HAP-1 (cell line): Measurements from ENCODE around the gene RILP.
"Not testable (repeated sequence)": the region's sequence is repeated elsewhere in the genome, so short reads cannot be mapped to it uniquely, and the experiment has no call there.

ENCODE experiments used
- DNase-seq, 2 experiments: peaks; one replicate each; pipeline ENCODE4 v3.0.0-alpha.2; 2016 to 2020; ENCODE audit warnings: low spot score in 2 of 2
- H3K27me3 ChIP-seq: fragments of 250-450 bp; sonication (Bioruptor Pico); 2 replicates; pipeline ENCODE4 v1.5.1; 2020; ENCODE audit warnings: low read depth, mild to moderate bottlenecking, moderate library complexity
- H3K36me3 ChIP-seq: fragments of 250-450 bp; sonication (Bioruptor Pico); replicated peaks from 2 replicates; pipeline ENCODE4 v1.5.1; 2020; ENCODE audit warnings: mild to moderate bottlenecking
- H3K4me1 ChIP-seq: fragments of 250-450 bp; sonication (Bioruptor Pico); 2 replicates; pipeline ENCODE4 v1.5.1; 2020; ENCODE audit warnings: mild to moderate bottlenecking
- H3K4me3 ChIP-seq: fragments of 250-450 bp; sonication (Bioruptor Pico); 2 replicates; pipeline ENCODE4 v1.5.1; 2020; ENCODE audit warnings: mild to moderate bottlenecking, moderate library complexity
- H3K9me3 ChIP-seq: fragments of 250-450 bp; sonication (Bioruptor Pico); 2 replicates; pipeline ENCODE4 v1.5.1; 2020; ENCODE audit warnings: mild to moderate bottlenecking, moderate library complexity
- in situ Hi-C: fragments of 300-500 bp; cut with MboI; formaldehyde crosslinking; loops from 3 replicates; pipeline ENCODE4 v1.14.3; 2020; ENCODE audit warnings: low sequenced_read_pairs, inconsistent platforms, mixed read lengths

Gene RILP

GRCh38 chr17:1658100-1658499 lies 8.4 kb upstream of the RILP start:
- no peak overlapping the region for H3K4me3 ChIP-seq
- H3K27me3 ChIP-seq: no peaks in the 10 kb centered on the region
- in situ Hi-C loops: no loop called here
- DNase-seq: no peak
- H3K9me3 ChIP-seq: no peaks in the 10 kb centered on the region
- H3K4me1 ChIP-seq: no peaks in the 10 kb centered on the region
- peaks cover 94% of the 10 kb centered on the region for H3K36me3 ChIP-seq

GRCh38 chr17:1653735-1654134 lies 4.1 kb upstream of the RILP start:
- H3K4me1 ChIP-seq: no peaks in the 10 kb centered on the region; the same call in 1 of the 2 replicates
- no peak for DNase-seq
- peaks cover 87% of the 10 kb centered on the region for H3K36me3 ChIP-seq
- H3K4me3 ChIP-seq: no peak overlapping the region
- in situ Hi-C loops: no loop called here
- no peaks in the 10 kb centered on the region for H3K9me3 ChIP-seq
- H3K27me3 ChIP-seq: no peaks in the 10 kb centered on the region

GRCh38 chr17:1652794-1653193 lies 3.1 kb upstream of the RILP start:
- H3K4me1 ChIP-seq, H3K27me3 ChIP-seq, in situ Hi-C loops, DNase-seq, H3K4me3 ChIP-seq, H3K9me3 ChIP-seq: not testable (repeated sequence)
- H3K36me3 ChIP-seq: peaks cover 78% of the 10 kb centered on the region

GRCh38 chr17:1651559-1651844 lies 1.8 kb upstream of the RILP start:
- in situ Hi-C loops: no loop called here
- peaks cover 66% of the 10 kb centered on the region for H3K36me3 ChIP-seq
- no peak overlapping the region for H3K4me3 ChIP-seq
- no peak for DNase-seq
- no peaks in the 10 kb centered on the region for H3K27me3 ChIP-seq
- peaks cover 7% of the 10 kb centered on the region for H3K4me1 ChIP-seq
- no peaks in the 10 kb centered on the region for H3K9me3 ChIP-seq

GRCh38 chr17:1650731-1651558 lies 1.3 kb upstream of the RILP start:
- Histone ChIP-seq H3K9me3 (no peaks in the 10 kb centered on the region), H3K4me3 (no peak overlapping the region), H3K36me3 (peaks cover 61% of the 10 kb centered on the region), H3K27me3 (no peaks in the 10 kb centered on the region), H3K4me1 (peaks cover 7% of the 10 kb centered on the region)
- in situ Hi-C loops: no loop called here
- no peak for DNase-seq

GRCh38 chr17:1648963-1649843 lies 463 bp downstream of the RILP start:
- in situ Hi-C loops: loop anchor here (10.0 to 25.0 kb wide), 2 partner anchors 384 to 388 kb away; partner anchors contain the start of genes DPH1, OVCA2 and RTN4RL1
- Histone ChIP-seq H3K36me3 (peaks cover 44% of the 10 kb centered on the region), H3K27me3 (no peaks in the 10 kb centered on the region), H3K4me3 (peak overlapping the region; percentile 37), H3K9me3 (no peaks in the 10 kb centered on the region), H3K4me1 (peaks cover 7% of the 10 kb centered on the region)
- DNase-seq: peak; percentile 86 to 95

- peak in 1 of 2 experiments; percentile 68 for DNase-seq
- Histone ChIP-seq H3K4me1 (peaks cover 7% of the 10 kb centered on the region), H3K9me3 (no peaks in the 10 kb centered on the region), H3K4me3 (peak overlapping the region; percentile 37), H3K27me3 (no peaks in the 10 kb centered on the region), H3K36me3 (peaks cover 36% of the 10 kb centered on the region)
- in situ Hi-C loops: loop anchor here (10.0 to 25.0 kb wide), 2 partner anchors 384 to 389 kb away; partner anchors contain the start of genes DPH1, OVCA2 and RTN4RL1
Measured at GRCh38 chr17:1648173-1648962, 1.3 kb downstream of the RILP start.

GRCh38 chr17:1647802-1648171 lies 1.9 kb downstream of the RILP start:
- Histone ChIP-seq H3K36me3 (peaks cover 30% of the 10 kb centered on the region), H3K9me3 (no peaks in the 10 kb centered on the region), H3K4me1 (peaks cover 7% of the 10 kb centered on the region), H3K27me3 (no peaks in the 10 kb centered on the region), H3K4me3 (peak overlapping the region; percentile 37; the same call in 1 of the 2 replicates)
- in situ Hi-C loops: loop anchor here (10.0 to 25.0 kb wide), 2 partner anchors 383 to 390 kb away; partner anchors contain the start of genes DPH1, OVCA2 and RTN4RL1
- DNase-seq: no peak

- H3K36me3 ChIP-seq: peaks cover 16% of the 10 kb centered on the region
- peaks cover 7% of the 10 kb centered on the region for H3K4me1 ChIP-seq
- no peak for DNase-seq
- H3K4me3 ChIP-seq: no peak overlapping the region
- no peaks in the 10 kb centered on the region for H3K27me3 ChIP-seq
- H3K9me3 ChIP-seq: no peaks in the 10 kb centered on the region
- in situ Hi-C loops: loop anchor here (10.0 to 25.0 kb wide), 2 partner anchors 382 to 391 kb away; partner anchors contain the start of genes DPH1, OVCA2 and RTN4RL1
Measured at GRCh38 chr17:1646199-1646875, 3.3 kb downstream of the RILP start.

GRCh38 chr17:1645207-1646171 lies 4.2 kb downstream of the RILP start, which contains the start of gene SCARF1:
TSS of gene SCARF1 (minus strand) at chr17:1645732. CDS start at chr17:1645697, 35 bp downstream.
- no peaks in the 10 kb centered on the region for H3K9me3 ChIP-seq
- DNase-seq: no peak
- H3K4me3 ChIP-seq: no peak within 1 kb of the TSS

GRCh38 chr17:1644493-1645206 lies 5.0 kb downstream of the RILP start:
- Histone ChIP-seq H3K4me1 (peaks cover 7% of the 10 kb centered on the region), H3K27me3 (no peaks in the 10 kb centered on the region), H3K36me3 (no peaks in the 10 kb centered on the region), H3K9me3 (no peaks in the 10 kb centered on the region), H3K4me3 (no peak overlapping the region)
- DNase-seq: no peak
- in situ Hi-C loops: loop anchor here (10.0 to 25.0 kb wide), 2 partner anchors 380 to 393 kb away; partner anchors contain the start of genes DPH1, OVCA2 and RTN4RL1

More at GRCh38 chr17:1645207-1646171, 4.2 kb downstream of the RILP start, which contains the start of gene SCARF1:
- Histone ChIP-seq H3K4me1 (peaks cover 7% of the 10 kb centered on the region), H3K27me3 (no peaks in the 10 kb centered on the region), H3K36me3 (peaks cover 7% of the 10 kb centered on the region)
- in situ Hi-C loops: loop anchor here (10.0 to 25.0 kb wide), 2 partner anchors 381 to 392 kb away; partner anchors contain the start of genes DPH1, OVCA2 and RTN4RL1
